K562 (cell line): ENCODE measurements around the gene HTR6. TPM values are rescaled to one million over a fixed set of nuclear protein-coding genes. Genes with fewer than 3 reads are reported as not detected.

Experiments
- ATAC-seq: fragments of 200-7000 bp; cut with Tn5 transposase; 3 replicates; pipeline ENCODE4 v1.9.1; 2020; ENCODE audit warnings: moderate library complexity
- BruUV-seq: library from RNA; stranded (reverse); fragments of 400-500 nt; replicated peaks from 2 replicates; lab custom pipeline; 2021; lab: Mats Ljungman, UMichigan
- CTCF ChIA-PET: fragments of 300-600 bp; formaldehyde crosslinking; extraction: SDS; loops from one replicate; lab custom pipeline; 2021; ENCODE audit warnings: low intra/inter-chr PET ratio; lab: Yijun Ruan, JAX
- POLR2A ChIA-PET: fragments of 300-600, 350-650 bp; sonication (Branson Sonifier 250); formaldehyde crosslinking; extraction: SDS; loops from one replicate; lab custom pipeline; 2021; ENCODE audit warnings: antibody characterized with exemption, inconsistent platforms; lab: Yijun Ruan, JAX
- DNase-seq, 4 experiments: peaks; one replicate each; pipeline versions ENCODE4 v3.0.0 to v3.0.0-alpha.2; 2011 to 2018; ENCODE audit warnings: low spot score in 3 of 4, mixed read lengths in 3 of 4; ENCODE audit errors: extremely low read depth in 1 of 4
- FAIRE-seq: peaks from 2 replicates; lab custom pipeline; 2011; peaks lifted over from hg19 to GRCh38; lab: Jason Lieb, UNC
- H2AFZ ChIP-seq: 2 replicates; pipeline ENCODE4 v1.6.0; 2011; ENCODE audit warnings: low read depth, low read length, control low read depth, inconsistent platforms
- H3K27ac ChIP-seq: fragments of 200-600 bp; 3 replicates; pipeline ENCODE4 v1.8.0; 2011; ENCODE audit warnings: low read depth, mild to moderate bottlenecking, control low read depth, inconsistent platforms, low read length, moderate library complexity, mixed read lengths; ENCODE audit errors: extremely low read depth
- H3K27me3 ChIP-seq, 2 experiments: fragments of 300-600 bp in 1 of 2; 2 replicates in 1 of 2; 3 replicates in 1 of 2; pipeline versions ENCODE4 v1.6.0 to v1.8.0; 2011; ENCODE audit warnings: inconsistent platforms in 2 of 2, low read length in 2 of 2, mild to moderate bottlenecking in 1 of 2, mixed read lengths in 1 of 2, moderate library complexity in 1 of 2; ENCODE audit not compliant: control insufficient read depth in 2 of 2, insufficient read depth in 2 of 2
- H3K36me3 ChIP-seq: fragments of 300-600 bp; 3 replicates; pipeline ENCODE4 v1.8.0; 2011; ENCODE audit warnings: mild to moderate bottlenecking, low read length, inconsistent platforms; ENCODE audit not compliant: control insufficient read depth, insufficient read depth
- H3K4me1 ChIP-seq, 2 experiments: fragments of 200-600 bp in 1 of 2; replicated peaks in 1 of 2; 2 replicates in 1 of 2; 3 replicates in 1 of 2; pipeline versions ENCODE4 v1.5.1 to v1.8.0; 2011; ENCODE audit warnings: inconsistent platforms in 2 of 2, low read length in 2 of 2, mild to moderate bottlenecking in 1 of 2, mixed read lengths in 1 of 2, moderate library complexity in 1 of 2; ENCODE audit not compliant: control insufficient read depth in 2 of 2, insufficient read depth in 2 of 2
- H3K4me2 ChIP-seq: 2 replicates; pipeline ENCODE4 v1.6.1; 2011; ENCODE audit warnings: low read length, control low read depth, inconsistent platforms, mixed read lengths; ENCODE audit not compliant: insufficient read depth
- H3K4me3 ChIP-seq: fragments of 200-600 bp; sonication (generic), shearing (Covaris generic); 2 replicates; pipeline ENCODE4 v1.5.1; 2016; ENCODE audit warnings: control low read depth, inconsistent platforms
- H3K79me2 ChIP-seq: fragments of 200-600 bp; 3 replicates; pipeline ENCODE4 v1.8.0; 2011; ENCODE audit warnings: low read length, inconsistent platforms; ENCODE audit not compliant: control insufficient read depth, insufficient read depth
- H3K9ac ChIP-seq, 2 experiments: 2 replicates each; pipeline versions ENCODE4 v1.6.0 to v1.6.1; 2011; ENCODE audit warnings: low read depth in 2 of 2, low read length in 2 of 2, control low read depth in 1 of 2, inconsistent platforms in 1 of 2, mild to moderate bottlenecking in 1 of 2, mixed read lengths in 1 of 2; ENCODE audit not compliant: insufficient read depth in 1 of 2
- H3K9me1 ChIP-seq: one replicate; pipeline ENCODE4 v1.6.0; 2011; ENCODE audit warnings: inconsistent platforms, mild to moderate bottlenecking, low read length, moderate library complexity; ENCODE audit not compliant: control insufficient read depth, insufficient read depth
- H3K9me3 ChIP-seq: replicated peaks from 2 replicates; pipeline ENCODE4 v1.5.1; 2011; ENCODE audit warnings: low read depth, low read length, inconsistent platforms; ENCODE audit not compliant: control insufficient read depth, insufficient read depth
- H4K20me1 ChIP-seq: replicated peaks from 2 replicates; pipeline ENCODE4 v1.6.1; 2011; ENCODE audit warnings: low read length, inconsistent platforms, mixed read lengths; ENCODE audit not compliant: control insufficient read depth, insufficient read depth
- E4F1 ChIP-seq: fragments of 250-450 bp; sonication (Bioruptor Pico); IDR thresholded peaks from 2 replicates; pipeline ENCODE4 v1.5.0; 2021; ENCODE audit warnings: mild to moderate bottlenecking, borderline replicate concordance
- ZNF232 ChIP-seq: sonication (generic); formaldehyde crosslinking; IDR thresholded peaks from 2 replicates; pipeline ENCODE4 v1.8.0; 2022; ENCODE audit warnings: mild to moderate bottlenecking, missing genetic modification reagents
- whole genome bisulfite sequencing: fragments of 100-300 bp; shearing (Covaris generic); methylation state at CpG from one replicate; pipeline ENCODE4 v1.1.6; 2016; ENCODE audit warnings: low coverage, mixed read lengths; ENCODE audit not compliant: insufficient coverage; ENCODE audit errors: missing lambda C conversion rate; 5-methylcytosine and 5-hydroxymethylcytosine counted together
- in situ Hi-C: fragments of 300-500 bp; cut with MboI; formaldehyde crosslinking; loops from 4 replicates; pipeline ENCODE4 v1.15.0; 2018; ENCODE audit warnings: inconsistent platforms, mixed read lengths
- intact Hi-C: fragments of 100-400 bp; cut with micrococcal nuclease; formaldehyde crosslinking; loops from 2 replicates; pipeline ENCODE4 v1.14.2; 2022
- polyA plus RNA-seq, 8 experiments: library from polyadenylated mRNA; depleted of rRNA in 4 of 8; stranded (reverse) in 5 of 8; unstranded in 3 of 8; fragments of >200 nt; fragmentation: Nextera tagmentation in 2 of 8; fragmentation: Illumina TruSeq in 1 of 8; extraction: Ambion mirVana in 2 of 8; extraction: Trizol in 1 of 8; gene quantifications; 2 replicates each; pipeline versions ENCODE4 v1.2.1 to v1.2.3, GENCODE V29; 2011 to 2014; ENCODE audit warnings: inconsistent platforms in 1 of 8, missing spikeins in 1 of 8
- total RNA-seq, 7 experiments: library from RNA; depleted of rRNA in 6 of 7; stranded (reverse); fragments of >200 nt in 6 of 7; fragmentation: Illumina TruSeq in 2 of 7; extraction: Trizol in 2 of 7; gene quantifications; 2 replicates each; pipeline versions ENCODE4 v1.2.1 to v1.2.3, GENCODE V29; 2011 to 2021; ENCODE audit warnings: low replicate concordance in 1 of 7

The HTR6 gene
- total and polyA plus RNA-seq, 9 of the 15 experiments (the other 6 are each of a cell fraction or from before 2014, with no cell fraction given): not detected

- WGBS: 62% methylated on average over 4 of the region's 4 CpGs
- H3K27ac ChIP-seq: no peak overlapping the region
- TF ChIP-seq ZNF232 (CRISPR knock-in tag) (no peak), E4F1 (CRISPR knock-in tag) (no peak)
- no peaks in the 10 kb centered on the region for H3K36me3 ChIP-seq
- intact Hi-C loops (no loop called here), in situ Hi-C loops (no loop called here)
- H3K4me2 ChIP-seq: no peak overlapping the region
- H3K27me3 ChIP-seq: no peaks in the 10 kb centered on the region; a peak in 1 of 5 replicates
- no peak overlapping the region for H3K9ac ChIP-seq
- ATAC-seq (no peak), DNase-seq (no peak), FAIRE-seq (no peak)
- BruUV-seq: no TSS peak
- peaks cover 0 to 2% of the 10 kb centered on the region in 2 experiments; a peak in 4 of 5 replicates for H3K4me1 ChIP-seq
- no peaks in the 10 kb centered on the region for H3K9me1 ChIP-seq
- POLR2A ChIA-PET: interaction anchor here (0.6 to 0.8 kb wide), 2 partner anchors 37 to 69 kb away, joined by 3 read pairs; no protein-coding TSS in a partner anchor
- no peaks in the 10 kb centered on the region for H3K9me3 ChIP-seq
- no peak overlapping the region for H2AFZ ChIP-seq
- H4K20me1 ChIP-seq: no peaks in the 10 kb centered on the region
- H3K79me2 ChIP-seq: no peaks in the 10 kb centered on the region
- H3K4me3 ChIP-seq: no peak overlapping the region
- CTCF ChIA-PET: no interaction called here
Measured at GRCh38 chr1:19635646-19636045, 29.0 kb upstream of the HTR6 start.
